C4-2B (cell line): ENCODE results near the gene JAKMIP1.

Experiments used
- CTCF ChIP-seq: fragments of 450-650 bp; conservative IDR thresholded peaks from 2 replicates; pipeline ENCODE4 v1.5.1; 2017; ENCODE audit warnings: mild to moderate bottlenecking
- ZFX ChIP-seq: fragments of 450-650 bp; IDR thresholded peaks from 2 replicates; pipeline ENCODE4 v1.6.1; 2017

GRCh38 chr4:6093671-6094070 is 106.7 kb downstream of the JAKMIP1 start:
- no peak for TF ChIP-seq CTCF
- TF ChIP-seq ZFX = no peak
